Uterus (tissue), 4 donors: ENCODE data around the gene ATP13A2. TPM values are rescaled to one million over a fixed set of nuclear protein-coding genes. Genes with fewer than 3 reads are reported as not detected.

Experiments
- DNase-seq, 2 donors: peaks; one replicate each; pipeline ENCODE4 v3.0.0-alpha.2; 2019 to 2020
- H3K27ac ChIP-seq, 2 donors: fragments of 200-600 bp; sonication (generic); 1 replicate in 1 of 2; 2 replicates in 1 of 2; pipeline ENCODE4 v1.5.1; 2016 to 2018
- H3K27me3 ChIP-seq, 2 donors: fragments of 200-600 bp; sonication (generic); one replicate each; pipeline ENCODE4 v1.5.1; 2018 to 2019; ENCODE audit warnings: control low read depth in 1 of 2
- H3K36me3 ChIP-seq, 2 donors: fragments of 200-600 bp; sonication (generic); one replicate each; pipeline ENCODE4 v1.5.1; 2019; ENCODE audit warnings: control low read depth in 1 of 2
- H3K4me1 ChIP-seq, 2 donors: fragments of 200-600 bp; sonication (generic); one replicate each; pipeline ENCODE4 v1.5.1; 2018 to 2019; ENCODE audit warnings: control low read depth in 1 of 2
- H3K4me3 ChIP-seq, 2 donors: fragments of 200-600 bp; sonication (generic); 1 replicate in 1 of 2; 2 replicates in 1 of 2; pipeline ENCODE4 v1.5.1; 2018 to 2019; ENCODE audit warnings: mild to moderate bottlenecking in 1 of 2
- H3K9me3 ChIP-seq, 2 donors: fragments of 200-600 bp; sonication (generic); one replicate each; pipeline ENCODE4 v1.5.1; 2019; ENCODE audit warnings: control low read depth in 1 of 2
- CTCF ChIP-seq, 4 experiments: fragments of 200-600 bp in 2 of 4; fragments of 450-650 bp in 2 of 4; sonication (generic) in 2 of 4; IDR thresholded peaks; one replicate each; pipeline ENCODE4 v1.5.1; 2016 to 2019; ENCODE audit warnings: antibody characterized with exemption in 4 of 4, mild to moderate bottlenecking in 2 of 4, moderate library complexity in 1 of 4
- POLR2A ChIP-seq, 2 donors: fragments of 450-650 bp; IDR thresholded peaks; one replicate each; pipeline ENCODE4 v1.6.1; 2016; ENCODE audit warnings: antibody characterized with exemption in 2 of 2, mild to moderate bottlenecking in 1 of 2, moderate library complexity in 1 of 2
- intact Hi-C: fragments of 100-400 bp; cut with DNase I; formaldehyde crosslinking; loops from one replicate; pipeline ENCODE4 v1.15.1; 2023; ENCODE audit warnings: low total_unique reads
- total RNA-seq, 4 donors: library from RNA; depleted of rRNA in 3 of 4; stranded (reverse); fragments of >200 nt in 3 of 4; gene quantifications; one replicate each; pipeline versions ENCODE4 v1.1.0 to v1.2.4, GENCODE V29; 2014 to 2023
- donor health status: DM: yes; HTN: yes; CAD: no.

The ATP13A2 gene
- total RNA-seq, 4 donors from 2014 or later = 8.5 to 31.4 (median 19.7) TPM

GRCh38 chr1:17005365-17005740 is 6.4 kb downstream of the ATP13A2 start:
- Histone ChIP-seq H3K36me3 (no peaks in the 10 kb centered on the region), H3K4me1 (peaks cover 0 to 2% of the 10 kb centered on the region in 2 donors), H3K4me3 (no peak overlapping the region), H3K27ac (no peak overlapping the region), H3K27me3 (no peaks in the 10 kb centered on the region), H3K9me3 (no peaks in the 10 kb centered on the region)
- TF ChIP-seq CTCF (IDR thresholded peaks at IDR 0.05) = no peak
- no peak for TF ChIP-seq POLR2A (IDR thresholded peaks at IDR 0.05)
- intact Hi-C loops = no loop called here
- no peak for DNase-seq

DNA sequence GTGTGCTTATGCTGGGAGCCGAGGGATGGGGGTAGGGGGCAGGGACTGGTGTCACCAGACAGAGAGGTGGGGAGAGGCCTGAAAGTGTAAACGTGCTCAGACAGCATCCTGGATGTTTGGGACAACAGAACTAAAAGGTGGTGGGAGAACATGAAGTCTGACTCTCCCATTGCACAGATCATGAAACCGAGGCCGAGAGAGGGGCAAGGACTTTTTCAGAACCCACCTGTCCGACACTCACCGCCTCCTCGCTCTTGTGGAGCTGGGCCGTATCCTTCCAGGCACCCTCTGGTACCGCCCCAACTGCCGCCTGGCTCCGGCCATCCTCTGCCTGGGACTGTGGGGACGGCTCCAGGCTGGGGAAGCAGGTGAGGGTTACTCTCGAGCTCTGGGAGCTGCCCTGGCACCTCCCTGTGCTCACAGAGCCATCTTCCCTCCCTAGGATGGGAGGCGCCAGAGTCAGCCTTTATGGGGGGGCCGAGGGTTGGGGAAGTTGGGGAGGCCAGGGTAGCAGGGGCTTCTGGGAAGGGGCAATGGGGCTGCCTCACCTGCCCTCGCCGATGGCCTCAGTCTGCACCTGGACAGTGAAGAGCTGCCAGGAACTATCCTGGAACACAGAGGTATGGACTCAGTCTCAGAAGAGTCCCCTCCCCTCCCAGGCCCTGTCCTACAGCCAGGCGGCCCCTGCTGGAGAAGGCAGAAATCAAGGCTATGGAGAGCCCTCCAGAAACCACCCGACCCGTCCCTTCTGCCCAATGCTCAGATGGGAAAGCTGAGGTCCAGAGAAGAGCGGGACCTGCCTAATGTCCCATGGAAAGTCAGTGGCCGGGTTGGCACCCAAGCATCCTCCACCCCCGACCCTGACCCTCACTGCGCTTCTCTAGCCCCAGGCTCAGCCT is 7.0 kb downstream of the ATP13A2 start:
- H3K27ac ChIP-seq = no peak overlapping the region
- no peaks in the 10 kb centered on the region for H3K4me1 ChIP-seq
- DNase-seq = no peak
- H3K9me3 ChIP-seq = no peaks in the 10 kb centered on the region
- intact Hi-C loops = no loop called here
- TF ChIP-seq CTCF (IDR thresholded peaks at IDR 0.05) (no peak), POLR2A (IDR thresholded peaks at IDR 0.05) (no peak)
- H3K4me3 ChIP-seq = no peak overlapping the region
- no peaks in the 10 kb centered on the region for H3K36me3 ChIP-seq
- H3K27me3 ChIP-seq = no peaks in the 10 kb centered on the region

DNA sequence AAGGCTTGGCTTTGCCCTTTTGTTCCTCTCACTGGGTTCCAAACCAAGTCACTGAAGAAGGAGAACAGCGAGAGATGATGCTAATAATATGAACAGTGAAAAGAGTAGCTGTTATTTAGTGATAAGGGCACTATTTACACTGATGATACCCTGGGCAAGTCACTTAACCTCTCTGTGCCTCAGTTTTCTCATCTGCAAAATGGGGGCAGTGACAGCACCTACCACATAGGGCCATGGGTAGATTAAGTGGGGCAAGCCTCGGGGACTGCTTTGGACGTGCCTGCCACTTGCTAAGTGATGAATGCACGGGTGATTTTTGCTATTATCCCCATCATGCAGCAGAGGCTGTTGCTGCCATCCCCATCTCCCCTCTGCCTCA is 9.2 kb downstream of the ATP13A2 start:
- Histone ChIP-seq H3K36me3 (no peaks in the 10 kb centered on the region), H3K27ac (no peak overlapping the region), H3K27me3 (no peaks in the 10 kb centered on the region), H3K4me1 (no peaks in the 10 kb centered on the region), H3K4me3 (no peak overlapping the region), H3K9me3 (no peaks in the 10 kb centered on the region)
- intact Hi-C loops = no loop called here
- TF ChIP-seq CTCF (IDR thresholded peaks at IDR 0.05) (no peak), POLR2A (IDR thresholded peaks at IDR 0.05) (no peak)
- DNase-seq = no peak

DNA sequence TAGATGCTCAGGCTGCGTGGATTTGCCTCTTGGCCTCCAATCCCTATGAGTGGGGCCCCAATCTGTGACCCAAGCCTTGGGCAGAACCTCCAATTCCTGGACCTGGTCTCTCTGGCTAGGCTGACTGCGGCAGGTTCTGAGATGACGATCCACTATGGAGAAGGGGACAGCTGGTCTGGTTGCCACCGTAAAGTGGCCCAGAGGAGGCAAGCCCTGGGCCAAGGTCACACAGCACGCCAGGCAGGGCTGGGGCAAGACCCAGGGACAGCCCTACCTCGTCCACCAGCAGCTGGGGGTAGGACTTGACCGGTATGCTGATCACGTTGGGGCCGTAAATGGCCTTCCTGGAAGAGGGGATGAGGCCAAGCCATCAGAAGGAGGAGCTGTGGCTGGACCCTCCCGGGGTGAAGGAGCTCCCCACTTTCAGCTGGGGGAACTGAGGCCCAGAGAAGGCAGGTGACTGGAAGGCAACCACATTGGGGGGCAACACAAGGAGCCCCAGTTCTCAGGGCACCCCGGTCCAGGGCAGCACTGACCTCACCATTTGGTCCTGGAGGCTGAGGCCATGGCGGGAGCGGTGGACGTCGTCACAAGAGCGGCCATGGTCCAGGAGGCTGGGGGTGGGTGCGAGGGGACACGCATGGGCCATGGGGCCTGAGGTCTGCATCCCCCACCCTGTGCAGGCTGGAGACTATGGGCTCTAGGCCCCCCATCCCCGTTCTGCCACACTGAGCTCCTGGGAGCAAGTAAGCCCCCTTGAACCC is 9.8 kb downstream of the ATP13A2 start:
- Histone ChIP-seq H3K4me3 (no peak overlapping the region), H3K9me3 (no peaks in the 10 kb centered on the region), H3K36me3 (no peaks in the 10 kb centered on the region), H3K27ac (no peak overlapping the region), H3K27me3 (no peaks in the 10 kb centered on the region), H3K4me1 (no peaks in the 10 kb centered on the region)
- no peak for TF ChIP-seq CTCF (IDR thresholded peaks at IDR 0.05)
- no peak for TF ChIP-seq POLR2A (IDR thresholded peaks at IDR 0.05)
- intact Hi-C loops = no loop called here
- DNase-seq = no peak

DNA sequence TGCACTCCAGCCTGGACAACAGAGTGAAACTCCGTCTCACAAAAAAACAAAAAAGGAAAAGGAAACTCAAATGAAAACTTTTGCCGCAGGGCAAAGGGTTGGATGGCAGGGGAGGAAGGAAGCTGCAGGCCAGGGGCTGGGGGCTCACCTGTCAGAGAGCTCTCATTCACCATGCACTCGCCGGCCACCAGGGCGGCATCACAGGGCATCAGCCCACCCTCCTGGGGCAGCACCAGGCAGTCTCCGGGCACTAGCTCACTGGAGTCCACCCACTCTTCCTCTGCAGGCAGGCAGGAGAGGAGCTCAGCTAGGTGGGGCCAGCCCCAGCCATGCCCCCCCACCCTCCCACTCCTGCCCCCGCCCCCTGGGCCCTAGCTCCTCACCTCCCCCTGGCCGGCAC is 11.9 kb downstream of the ATP13A2 start:
- H3K4me3 ChIP-seq = no peak overlapping the region
- no peak for TF ChIP-seq CTCF (IDR thresholded peaks at IDR 0.05)
- no peak for TF ChIP-seq POLR2A (IDR thresholded peaks at IDR 0.05)
- no peaks in the 10 kb centered on the region for H3K4me1 ChIP-seq
- H3K36me3 ChIP-seq = no peaks in the 10 kb centered on the region
- no peak overlapping the region for H3K27ac ChIP-seq
- H3K9me3 ChIP-seq = no peaks in the 10 kb centered on the region
- intact Hi-C loops = no loop called here
- no peaks in the 10 kb centered on the region for H3K27me3 ChIP-seq
- no peak for DNase-seq
